Vagina (tissue), 2 donors: ENCODE data around the gene CDK1.
A peak's percentile ranks its signal among the peaks of the same experiment; 100 is the strongest.

Source experiments
- CTCF ChIP-seq, 3 experiments: fragments of 450-650 bp in 2 of 3; fragments of 200-600 bp in 1 of 3; sonication (generic) in 1 of 3; IDR thresholded peaks; one replicate each; pipeline ENCODE4 v1.5.1; 2017 to 2019; ENCODE audit warnings: antibody characterized with exemption in 3 of 3, mild to moderate bottlenecking in 2 of 3, moderate library complexity in 2 of 3
- POLR2A ChIP-seq, 2 donors: fragments of 450-650 bp; IDR thresholded peaks; one replicate each; pipeline ENCODE4 v1.6.1; 2017; ENCODE audit warnings: antibody characterized with exemption in 2 of 2, mild to moderate bottlenecking in 2 of 2, moderate library complexity in 2 of 2
- POLR2AphosphoS5 ChIP-seq, 2 donors: sonication (generic); formaldehyde crosslinking; IDR thresholded peaks; one replicate each; pipeline ENCODE4 v1.9.0; 2017; ENCODE audit warnings: antibody characterized with exemption in 2 of 2, mild to moderate bottlenecking in 2 of 2, low read depth in 1 of 2; ENCODE audit not compliant: insufficient read depth in 1 of 2

- TF ChIP-seq CTCF (IDR thresholded peaks at IDR 0.05): no peak
- TF ChIP-seq POLR2AphosphoS5 (IDR thresholded peaks at IDR 0.05; ENCODE audit: insufficient read depth in 1 of 2, low read depth in 1 of 2): peak in 1 of 2 donors; percentile 63
- no peak for TF ChIP-seq POLR2A (IDR thresholded peaks at IDR 0.05)
Measured at GRCh38 chr10:60810437-60811182, 32.3 kb downstream of the CDK1 start.
